SK-MEL-5 (cell line): ENCODE measurements around the gene CCDC102B. TPM values are rescaled to one million over a fixed set of nuclear protein-coding genes. Genes with fewer than 3 reads are reported as not detected.
"Not testable (repeated sequence)": the region's sequence is repeated elsewhere in the genome, so short reads cannot be mapped to it uniquely, and the experiment has no call there.

Experiments
- DNase-seq: peaks from one replicate; pipeline ENCODE4 v3.0.0-alpha.2; 2016; ENCODE audit warnings: low read depth, low spot score
- in situ Hi-C: cut with HindIII; loops from 2 replicates; pipeline ENCODE4 v1.10.0; 2016; ENCODE audit warnings: low sequenced_read_pairs, high pct_unique_total_duplicates, low pct_unique_long_range_greater_than_20kb
- total RNA-seq: library from RNA; depleted of rRNA; stranded (reverse); fragments of >200 nt; shearing (Covaris generic); gene quantifications from 2 replicates; pipeline ENCODE4 v1.2.3, GENCODE V29; 2014

CCDC102B gene
- total RNA-seq, 1 experiment from 2014 or later, result not detected

GRCh38 chr18:68940039-68940438, 142.2 kb downstream of the CCDC102B start:
- in situ Hi-C loops, result no loop called here
- no peak for DNase-seq

- in situ Hi-C loops, result no loop called here
- no peak for DNase-seq
These were observed 142.9 kb downstream of the CCDC102B start for GRCh38 chr18:68940754-68941153.

- in situ Hi-C loops, result no loop called here
- no peak for DNase-seq
These were observed 144.3 kb downstream of the CCDC102B start for GRCh38 chr18:68942230-68942629.

GRCh38 chr18:68943861-68944260, 146.0 kb downstream of the CCDC102B start:
- DNase-seq, in situ Hi-C loops: not testable (repeated sequence)

- DNase-seq, result no peak
- in situ Hi-C loops, result no loop called here
These were observed 146.4 kb downstream of the CCDC102B start for GRCh38 chr18:68944330-68944729.

- in situ Hi-C loops, result no loop called here
- no peak for DNase-seq
These were observed 146.9 kb downstream of the CCDC102B start for GRCh38 chr18:68944826-68945225.

- no peak for DNase-seq
- in situ Hi-C loops, result no loop called here
These were observed 150.7 kb downstream of the CCDC102B start for GRCh38 chr18:68948622-68949021.

GRCh38 chr18:68954738-68955137, 156.9 kb downstream of the CCDC102B start:
- DNase-seq, result no peak
- in situ Hi-C loops, result no loop called here

GRCh38 chr18:68956650-68957049, 158.8 kb downstream of the CCDC102B start:
- in situ Hi-C loops, result no loop called here
- DNase-seq, result no peak

- no peak for DNase-seq
These were observed 162.5 kb downstream of the CCDC102B start for GRCh38 chr18:68960355-68960754.

GRCh38 chr18:68962623-68963022, 164.7 kb downstream of the CCDC102B start:
- no peak for DNase-seq

More at GRCh38 chr18:68960355-68960754, 162.5 kb downstream of the CCDC102B start:
- in situ Hi-C loops, result no loop called here

GRCh38 chr18:68965817-68966216, 167.9 kb downstream of the CCDC102B start:
- no peak for DNase-seq
- in situ Hi-C loops, result no loop called here

More at GRCh38 chr18:68962623-68963022, 164.7 kb downstream of the CCDC102B start:
- in situ Hi-C loops, result no loop called here

- in situ Hi-C loops, result no loop called here
- DNase-seq, result no peak
These were observed 171.1 kb downstream of the CCDC102B start for GRCh38 chr18:68969027-68969426.

GRCh38 chr18:68972176-68972575, 174.3 kb downstream of the CCDC102B start:
- no peak for DNase-seq
- in situ Hi-C loops, result no loop called here

GRCh38 chr18:68979737-68980136, 181.9 kb downstream of the CCDC102B start:
- in situ Hi-C loops, result no loop called here
- DNase-seq, result no peak

- in situ Hi-C loops, result no loop called here
- no peak for DNase-seq
These were observed 185.2 kb downstream of the CCDC102B start for GRCh38 chr18:68983126-68983525.

GRCh38 chr18:68984342-68984741, 186.5 kb downstream of the CCDC102B start:
- DNase-seq, result no peak
- in situ Hi-C loops, result no loop called here

GRCh38 chr18:68985172-68985820, 187.4 kb downstream of the CCDC102B start:
- in situ Hi-C loops, result no loop called here
- no peak for DNase-seq

- in situ Hi-C loops, result no loop called here
- no peak for DNase-seq
These were observed 193.4 kb downstream of the CCDC102B start for GRCh38 chr18:68991286-68991685.
